GM12801 (cell line): Measurements from ENCODE around the gene VPS45.

Source experiments
- CTCF ChIP-seq: IDR thresholded peaks from one replicate; pipeline ENCODE4 v1.5.1; 2011; ENCODE audit warnings: control low read depth; ENCODE audit not compliant: insufficient read length; ENCODE audit errors: extremely low read depth

VPS45 gene

GRCh38 chr1:150065184-150065871, 2.2 kb upstream of the VPS45 start:
- TF ChIP-seq CTCF = no peak

- TF ChIP-seq CTCF = no peak
Observed at GRCh38 chr1:150066328-150066727, 1.2 kb upstream of the VPS45 start.

- no peak for TF ChIP-seq CTCF
Observed at GRCh38 chr1:150066838-150067183, 765 bp upstream of the VPS45 start.

- TF ChIP-seq CTCF = no peak
Observed at GRCh38 chr1:150068109-150068435, 496 bp downstream of the VPS45 start.

- no peak for TF ChIP-seq CTCF
Observed at GRCh38 chr1:150069923-150070322, 2.3 kb downstream of the VPS45 start.

GRCh38 chr1:150072959-150073358, 5.4 kb downstream of the VPS45 start:
- no peak for TF ChIP-seq CTCF

GRCh38 chr1:150073516-150073915, 5.9 kb downstream of the VPS45 start:
- TF ChIP-seq CTCF = no peak
